Astrocyte (in vitro differentiated cells and primary cell): ENCODE data around the gene LIMA1. TPM values are rescaled to one million over a fixed set of nuclear protein-coding genes. Genes with fewer than 3 reads are reported as not detected.

Experiments
- DNase-seq: peaks from one replicate; pipeline ENCODE4 v3.0.0-alpha.2; 2010; ENCODE audit warnings: low read depth
- FAIRE-seq: peaks from 2 replicates; lab custom pipeline; 2011; peaks lifted over from hg19 to GRCh38; lab: Jason Lieb, UNC
- H2AFZ ChIP-seq: 2 replicates; pipeline ENCODE4 v1.6.0; 2012; ENCODE audit warnings: low read depth, low read length, inconsistent platforms
- H3K27ac ChIP-seq: 2 replicates; pipeline ENCODE4 v1.5.1; 2011; ENCODE audit warnings: low read depth, low read length, inconsistent platforms
- H3K27me3 ChIP-seq: 2 replicates; pipeline ENCODE4 v1.6.0; 2011; ENCODE audit warnings: low read length, inconsistent platforms; ENCODE audit not compliant: insufficient read depth
- H3K36me3 ChIP-seq: 2 replicates; pipeline ENCODE4 v1.5.1; 2011; ENCODE audit warnings: low read length, inconsistent platforms; ENCODE audit not compliant: insufficient read depth
- H3K4me1 ChIP-seq: 2 replicates; pipeline ENCODE4 v1.5.1; 2011; ENCODE audit warnings: low read length, inconsistent platforms; ENCODE audit not compliant: insufficient read depth
- H3K4me2 ChIP-seq: 2 replicates; pipeline ENCODE4 v1.6.0; 2012; ENCODE audit warnings: low read length, inconsistent platforms
- H3K4me3 ChIP-seq: 2 replicates; pipeline ENCODE4 v1.5.1; 2011; ENCODE audit warnings: low read depth, mild to moderate bottlenecking, low read length, inconsistent platforms; ENCODE audit not compliant: insufficient read depth
- H3K79me2 ChIP-seq: 2 replicates; pipeline ENCODE4 v1.6.0; 2012; ENCODE audit warnings: mild to moderate bottlenecking, low read length, inconsistent platforms; ENCODE audit not compliant: insufficient read depth
- H3K9ac ChIP-seq: 2 replicates; pipeline ENCODE4 v1.6.0; 2012; ENCODE audit warnings: mild to moderate bottlenecking, low read length, inconsistent platforms
- H3K9me3 ChIP-seq: 2 replicates; pipeline ENCODE4 v1.5.1; 2012; ENCODE audit warnings: low read depth, mild to moderate bottlenecking, low read length, inconsistent platforms; ENCODE audit not compliant: insufficient read depth
- H4K20me1 ChIP-seq: 2 replicates; pipeline ENCODE4 v1.6.0; 2012; ENCODE audit warnings: low read length, inconsistent platforms; ENCODE audit not compliant: insufficient read depth
- H3K27ac Mint-ChIP-seq: one replicate; pipeline ENCODE4 v1.8.0; 2021; ENCODE audit warnings: mild to moderate bottlenecking, mixed read lengths; ENCODE audit not compliant: unreplicated experiment
- H3K27me3 Mint-ChIP-seq: one replicate; pipeline ENCODE4 v1.8.0; 2021; ENCODE audit warnings: low read depth, mixed read lengths; ENCODE audit not compliant: unreplicated experiment
- H3K36me3 Mint-ChIP-seq: one replicate; pipeline ENCODE4 v1.8.0; 2021; ENCODE audit warnings: low read depth, mixed read lengths; ENCODE audit not compliant: unreplicated experiment
- H3K4me1 Mint-ChIP-seq: one replicate; pipeline ENCODE4 v1.8.0; 2021; ENCODE audit warnings: low read depth, mixed read lengths; ENCODE audit not compliant: unreplicated experiment
- H3K4me3 Mint-ChIP-seq: one replicate; pipeline ENCODE4 v1.8.0; 2021; ENCODE audit warnings: mild to moderate bottlenecking, moderate library complexity, mixed read lengths; ENCODE audit not compliant: unreplicated experiment
- H3K9me3 Mint-ChIP-seq: one replicate; pipeline ENCODE4 v1.8.0; 2021; ENCODE audit warnings: mild to moderate bottlenecking, mixed read lengths; ENCODE audit not compliant: unreplicated experiment
- CTCF ChIP-seq: IDR thresholded peaks from 2 replicates; pipeline ENCODE4 v1.5.1; 2011; ENCODE audit warnings: low read depth, mild to moderate bottlenecking, inconsistent platforms, low read length, moderate library complexity; ENCODE audit not compliant: insufficient read depth
- EZH2 ChIP-seq: IDR thresholded peaks from 2 replicates; pipeline ENCODE4 v1.6.1; 2012; ENCODE audit warnings: mild to moderate bottlenecking, low read length, inconsistent platforms; ENCODE audit not compliant: insufficient read depth
- total RNA-seq: library from RNA; stranded (reverse); gene quantifications from 2 replicates; pipeline ENCODE4 v1.2.1, GENCODE V29; 2021

LIMA1 gene
- total RNA-seq, 1 donor from 2014 or later, result 173 TPM

- no peak overlapping the region for H3K4me3 Mint-ChIP-seq
- no peak overlapping the region for H3K27ac Mint-ChIP-seq
- Histone ChIP-seq H3K79me2 (peaks cover 58% of the 10 kb centered on the region), H2AFZ (no peak overlapping the region), H3K27ac (no peak overlapping the region), H3K9ac (no peak overlapping the region), H3K4me3 (no peak overlapping the region), H3K9me3 (no peaks in the 10 kb centered on the region), H3K4me2 (no peak overlapping the region), H3K27me3 (no peaks in the 10 kb centered on the region), H3K4me1 (no peaks in the 10 kb centered on the region), H3K36me3 (peaks cover 9% of the 10 kb centered on the region), H4K20me1 (peaks cover 40% of the 10 kb centered on the region)
- FAIRE-seq (no peak), DNase-seq (no peak)
- H3K9me3 Mint-ChIP-seq, result no peaks in the 10 kb centered on the region
- H3K4me1 Mint-ChIP-seq, result peaks cover 4% of the 10 kb centered on the region
- no peaks in the 10 kb centered on the region for H3K27me3 Mint-ChIP-seq
- H3K36me3 Mint-ChIP-seq, result peaks cover 15% of the 10 kb centered on the region
- TF ChIP-seq CTCF (no peak), EZH2 (no peak)
These were observed 137.9 kb downstream of the LIMA1 start for GRCh38 chr12:50145439-50145838.

- no peak overlapping the region for H3K4me3 Mint-ChIP-seq
These were observed 140.3 kb downstream of the LIMA1 start for GRCh38 chr12:50142993-50143392.

More at GRCh38 chr12:50142993-50143392, 140.3 kb downstream of the LIMA1 start:
- peaks cover 1% of the 10 kb centered on the region for H3K4me1 Mint-ChIP-seq
- TF ChIP-seq EZH2 (no peak), CTCF (no peak)
- H3K36me3 Mint-ChIP-seq, result peaks cover 21% of the 10 kb centered on the region
- no peak overlapping the region for H3K9ac ChIP-seq
- no peak overlapping the region for H3K4me2 ChIP-seq
- no peaks in the 10 kb centered on the region for H3K9me3 ChIP-seq
- H3K36me3 ChIP-seq, result peaks cover 12% of the 10 kb centered on the region
- H3K4me1 ChIP-seq, result no peaks in the 10 kb centered on the region
- peaks cover 26% of the 10 kb centered on the region for H4K20me1 ChIP-seq
- FAIRE-seq, result no peak
- no peak overlapping the region for H3K27ac Mint-ChIP-seq
- H3K27me3 Mint-ChIP-seq, result no peaks in the 10 kb centered on the region
- no peak overlapping the region for H3K27ac ChIP-seq
- H3K27me3 ChIP-seq, result no peaks in the 10 kb centered on the region
- no peak overlapping the region for H2AFZ ChIP-seq
- DNase-seq, result no peak
- H3K4me3 ChIP-seq, result no peak overlapping the region
- peaks cover 34% of the 10 kb centered on the region for H3K79me2 ChIP-seq
- H3K9me3 Mint-ChIP-seq, result no peaks in the 10 kb centered on the region
